A549 (cell line): Measurements from ENCODE around the gene SND1.

Experiments used
- CBX8 ChIP-seq: fragments of 200-600 bp; sonication (generic); IDR thresholded peaks from 2 replicates; pipeline ENCODE4 v1.6.1; 2016
- CEBPB ChIP-seq, 2 experiments: fragments of >200 bp in 1 of 2; sonication (Bioruptor Twin) in 1 of 2; formaldehyde crosslinking in 1 of 2; IDR thresholded peaks; 2 replicates each; pipeline ENCODE4 v1.6.1; 2012 to 2016
- EP300 ChIP-seq, 2 experiments: fragments of >200 bp; sonication (Bioruptor Twin); formaldehyde crosslinking; IDR thresholded peaks; 2 replicates in 1 of 2; 3 replicates in 1 of 2; pipeline ENCODE4 v1.6.1; 2016 to 2017
- ESRRA ChIP-seq: fragments of 150-350 bp; IDR thresholded peaks from 2 replicates; pipeline ENCODE4 v1.6.1; 2014; ENCODE audit warnings: mild to moderate bottlenecking, low read length, borderline replicate concordance
- HEYL ChIP-seq: fragments of 250-450 bp; sonication (Bioruptor Pico); IDR thresholded peaks from 2 replicates; pipeline ENCODE4 v1.8.0; 2021; ENCODE audit warnings: mild to moderate bottlenecking, moderate library complexity
- MYC ChIP-seq: IDR thresholded peaks from 2 replicates; pipeline ENCODE4 v1.6.1; 2012; ENCODE audit warnings: mild to moderate bottlenecking, inconsistent platforms, low read length, improper control_type of control experiment, borderline replicate concordance
- RARB ChIP-seq: fragments of 250-450 bp; sonication (Bioruptor Pico); IDR thresholded peaks from 2 replicates; pipeline ENCODE4 v1.8.0; 2021; ENCODE audit warnings: mild to moderate bottlenecking, moderate library complexity
- SREBF2 ChIP-seq: fragments of 450-650 bp; IDR thresholded peaks from 2 replicates; pipeline ENCODE4 v1.6.1; 2014; ENCODE audit warnings: mild to moderate bottlenecking, moderate library complexity
- TF ChIP-seq, protein P1 (sequence below): fragments of >200 bp; sonication (Bioruptor Twin); formaldehyde crosslinking; IDR thresholded peaks from 3 replicates; pipeline ENCODE4 v1.5.1; 2016
- TF ChIP-seq, protein P2 (sequence below): IDR thresholded peaks from 2 replicates; pipeline ENCODE4 v1.6.1; 2012
- TF ChIP-seq, protein P3 (sequence below): fragments of 200-600 bp; sonication (generic); IDR thresholded peaks from 2 replicates; pipeline ENCODE4 v1.6.1; 2016; ENCODE audit warnings: antibody characterized with exemption, mild to moderate bottlenecking, moderate library complexity
- TF ChIP-seq, protein P4 (sequence below): fragments of >200 bp; sonication (Bioruptor Twin); formaldehyde crosslinking; IDR thresholded peaks from 3 replicates; pipeline ENCODE4 v1.6.1; 2016

DNA sequence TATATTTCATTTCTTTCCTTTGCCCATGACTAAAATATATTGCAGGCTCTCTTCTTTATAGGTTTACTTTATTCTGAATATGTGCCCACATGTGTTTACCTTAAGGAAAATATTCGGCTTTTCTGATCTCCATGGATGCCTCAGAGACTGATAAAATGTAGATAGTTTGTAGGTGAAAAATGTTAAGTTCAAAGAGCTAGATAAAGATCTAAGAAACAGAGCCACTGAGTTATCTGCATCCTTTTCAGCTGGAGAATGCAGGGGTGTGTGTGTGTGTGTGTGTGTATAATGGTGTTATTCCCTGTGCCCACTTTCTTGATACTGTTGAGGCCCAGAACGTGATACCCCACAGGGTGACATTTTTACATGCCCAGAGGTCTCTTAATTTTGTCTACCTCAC is 228.5 kb downstream of the SND1 start:
- TF ChIP-seq HEYL (CRISPR knock-in tag) = no peak
- TF ChIP-seq, protein P1, sequence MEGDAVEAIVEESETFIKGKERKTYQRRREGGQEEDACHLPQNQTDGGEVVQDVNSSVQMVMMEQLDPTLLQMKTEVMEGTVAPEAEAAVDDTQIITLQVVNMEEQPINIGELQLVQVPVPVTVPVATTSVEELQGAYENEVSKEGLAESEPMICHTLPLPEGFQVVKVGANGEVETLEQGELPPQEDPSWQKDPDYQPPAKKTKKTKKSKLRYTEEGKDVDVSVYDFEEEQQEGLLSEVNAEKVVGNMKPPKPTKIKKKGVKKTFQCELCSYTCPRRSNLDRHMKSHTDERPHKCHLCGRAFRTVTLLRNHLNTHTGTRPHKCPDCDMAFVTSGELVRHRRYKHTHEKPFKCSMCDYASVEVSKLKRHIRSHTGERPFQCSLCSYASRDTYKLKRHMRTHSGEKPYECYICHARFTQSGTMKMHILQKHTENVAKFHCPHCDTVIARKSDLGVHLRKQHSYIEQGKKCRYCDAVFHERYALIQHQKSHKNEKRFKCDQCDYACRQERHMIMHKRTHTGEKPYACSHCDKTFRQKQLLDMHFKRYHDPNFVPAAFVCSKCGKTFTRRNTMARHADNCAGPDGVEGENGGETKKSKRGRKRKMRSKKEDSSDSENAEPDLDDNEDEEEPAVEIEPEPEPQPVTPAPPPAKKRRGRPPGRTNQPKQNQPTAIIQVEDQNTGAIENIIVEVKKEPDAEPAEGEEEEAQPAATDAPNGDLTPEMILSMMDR = no peak
- no peak for TF ChIP-seq SREBF2
- no peak for TF ChIP-seq CBX8
- TF ChIP-seq RARB (CRISPR knock-in tag) = no peak
- TF ChIP-seq MYC = no peak
- no peak for TF ChIP-seq EP300 (IDR thresholded peaks at IDR 0.05)
- TF ChIP-seq ESRRA = no peak
- TF ChIP-seq, protein P2, sequence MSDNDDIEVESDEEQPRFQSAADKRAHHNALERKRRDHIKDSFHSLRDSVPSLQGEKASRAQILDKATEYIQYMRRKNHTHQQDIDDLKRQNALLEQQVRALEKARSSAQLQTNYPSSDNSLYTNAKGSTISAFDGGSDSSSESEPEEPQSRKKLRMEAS = no peak
- TF ChIP-seq, protein P3, sequence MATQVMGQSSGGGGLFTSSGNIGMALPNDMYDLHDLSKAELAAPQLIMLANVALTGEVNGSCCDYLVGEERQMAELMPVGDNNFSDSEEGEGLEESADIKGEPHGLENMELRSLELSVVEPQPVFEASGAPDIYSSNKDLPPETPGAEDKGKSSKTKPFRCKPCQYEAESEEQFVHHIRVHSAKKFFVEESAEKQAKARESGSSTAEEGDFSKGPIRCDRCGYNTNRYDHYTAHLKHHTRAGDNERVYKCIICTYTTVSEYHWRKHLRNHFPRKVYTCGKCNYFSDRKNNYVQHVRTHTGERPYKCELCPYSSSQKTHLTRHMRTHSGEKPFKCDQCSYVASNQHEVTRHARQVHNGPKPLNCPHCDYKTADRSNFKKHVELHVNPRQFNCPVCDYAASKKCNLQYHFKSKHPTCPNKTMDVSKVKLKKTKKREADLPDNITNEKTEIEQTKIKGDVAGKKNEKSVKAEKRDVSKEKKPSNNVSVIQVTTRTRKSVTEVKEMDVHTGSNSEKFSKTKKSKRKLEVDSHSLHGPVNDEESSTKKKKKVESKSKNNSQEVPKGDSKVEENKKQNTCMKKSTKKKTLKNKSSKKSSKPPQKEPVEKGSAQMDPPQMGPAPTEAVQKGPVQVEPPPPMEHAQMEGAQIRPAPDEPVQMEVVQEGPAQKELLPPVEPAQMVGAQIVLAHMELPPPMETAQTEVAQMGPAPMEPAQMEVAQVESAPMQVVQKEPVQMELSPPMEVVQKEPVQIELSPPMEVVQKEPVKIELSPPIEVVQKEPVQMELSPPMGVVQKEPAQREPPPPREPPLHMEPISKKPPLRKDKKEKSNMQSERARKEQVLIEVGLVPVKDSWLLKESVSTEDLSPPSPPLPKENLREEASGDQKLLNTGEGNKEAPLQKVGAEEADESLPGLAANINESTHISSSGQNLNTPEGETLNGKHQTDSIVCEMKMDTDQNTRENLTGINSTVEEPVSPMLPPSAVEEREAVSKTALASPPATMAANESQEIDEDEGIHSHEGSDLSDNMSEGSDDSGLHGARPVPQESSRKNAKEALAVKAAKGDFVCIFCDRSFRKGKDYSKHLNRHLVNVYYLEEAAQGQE = no peak
- TF ChIP-seq, protein P4, sequence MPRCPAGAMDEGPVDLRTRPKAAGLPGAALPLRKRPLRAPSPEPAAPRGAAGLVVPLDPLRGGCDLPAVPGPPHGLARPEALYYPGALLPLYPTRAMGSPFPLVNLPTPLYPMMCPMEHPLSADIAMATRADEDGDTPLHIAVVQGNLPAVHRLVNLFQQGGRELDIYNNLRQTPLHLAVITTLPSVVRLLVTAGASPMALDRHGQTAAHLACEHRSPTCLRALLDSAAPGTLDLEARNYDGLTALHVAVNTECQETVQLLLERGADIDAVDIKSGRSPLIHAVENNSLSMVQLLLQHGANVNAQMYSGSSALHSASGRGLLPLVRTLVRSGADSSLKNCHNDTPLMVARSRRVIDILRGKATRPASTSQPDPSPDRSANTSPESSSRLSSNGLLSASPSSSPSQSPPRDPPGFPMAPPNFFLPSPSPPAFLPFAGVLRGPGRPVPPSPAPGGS = no peak
- no peak for TF ChIP-seq CEBPB (IDR thresholded peaks at IDR 0.05)
